Medulla oblongata (tissue), 1 donor: Measurements from ENCODE around the gene PEX16.
"Not testable (repeated sequence)": the region's sequence is repeated elsewhere in the genome, so short reads cannot be mapped to it uniquely, and the experiment has no call there.

ENCODE experiments used
- DNase-seq: peaks from one replicate; pipeline ENCODE4 v3.0.0-alpha.2; 2015; ENCODE audit errors: extremely low spot score

PEX16 gene

DNA sequence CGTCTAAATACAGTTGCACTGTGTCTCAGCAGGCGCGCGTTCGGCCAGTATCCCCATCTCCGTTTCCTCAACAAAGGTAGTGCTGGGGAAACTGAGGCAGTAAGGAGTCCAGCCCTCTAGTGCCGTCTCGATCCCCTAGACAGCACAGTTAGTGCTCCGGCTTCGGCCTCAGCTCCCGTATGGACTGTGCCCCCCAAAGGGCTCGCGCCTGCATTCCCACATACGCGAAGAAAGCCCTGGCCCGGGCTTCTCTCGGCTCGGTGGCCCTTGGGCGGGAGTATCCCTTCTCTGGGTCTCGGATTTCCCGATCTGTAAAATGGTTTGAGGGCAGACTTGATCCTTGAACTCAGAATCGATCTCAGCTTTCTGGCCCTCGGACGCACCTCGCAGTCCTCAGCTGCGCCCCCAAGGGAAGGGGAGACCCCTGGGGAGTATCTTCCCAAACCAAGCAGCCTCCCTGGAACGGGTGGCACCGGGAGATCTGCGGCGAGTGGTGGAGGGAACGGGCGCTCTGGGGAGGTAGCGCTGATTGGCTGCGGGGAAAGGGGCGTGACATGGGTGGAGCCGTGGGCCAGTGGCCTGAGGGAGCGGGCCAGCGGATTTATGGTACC, 759 bp upstream of the PEX16 start:
- peak; percentile 84 for DNase-seq

DNA sequence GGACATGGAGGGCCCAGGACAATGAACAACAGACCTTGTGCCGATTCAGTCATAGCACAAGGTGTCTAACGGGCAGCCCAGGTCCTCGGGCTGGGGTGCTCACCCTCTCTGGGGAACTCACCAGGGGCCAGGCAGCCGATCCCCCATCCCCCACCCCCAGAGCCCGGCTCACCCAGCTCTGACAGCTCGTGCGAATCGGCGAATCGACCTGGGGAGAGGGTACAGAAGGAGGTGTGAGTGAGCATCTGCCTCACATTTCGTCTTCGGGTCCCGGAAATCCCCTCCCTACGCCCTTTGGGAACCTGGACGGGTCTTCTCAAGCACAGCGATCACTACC, 423 bp downstream of the PEX16 start:
- DNase-seq, result no peak

DNA sequence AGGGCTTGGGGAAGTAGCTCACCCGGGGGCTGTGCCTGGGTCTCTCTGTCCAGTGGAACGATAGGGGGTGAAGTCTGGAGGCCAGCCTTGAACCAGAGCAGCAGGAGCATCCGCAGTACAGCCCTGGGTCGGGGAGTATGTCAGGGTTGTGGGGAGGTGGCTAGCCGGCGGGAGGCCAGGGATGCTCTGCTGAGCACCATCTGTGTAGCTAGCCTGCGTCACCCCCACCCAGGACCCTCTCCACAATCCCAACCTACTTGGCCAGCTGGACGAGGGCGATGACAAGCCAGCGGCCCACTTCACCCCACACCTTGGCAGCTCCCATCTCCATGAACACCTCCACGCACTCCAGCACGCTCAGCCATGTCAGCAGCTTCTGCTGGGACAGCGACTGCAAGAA, 2.2 kb downstream of the PEX16 start:
- no peak for DNase-seq

DNA sequence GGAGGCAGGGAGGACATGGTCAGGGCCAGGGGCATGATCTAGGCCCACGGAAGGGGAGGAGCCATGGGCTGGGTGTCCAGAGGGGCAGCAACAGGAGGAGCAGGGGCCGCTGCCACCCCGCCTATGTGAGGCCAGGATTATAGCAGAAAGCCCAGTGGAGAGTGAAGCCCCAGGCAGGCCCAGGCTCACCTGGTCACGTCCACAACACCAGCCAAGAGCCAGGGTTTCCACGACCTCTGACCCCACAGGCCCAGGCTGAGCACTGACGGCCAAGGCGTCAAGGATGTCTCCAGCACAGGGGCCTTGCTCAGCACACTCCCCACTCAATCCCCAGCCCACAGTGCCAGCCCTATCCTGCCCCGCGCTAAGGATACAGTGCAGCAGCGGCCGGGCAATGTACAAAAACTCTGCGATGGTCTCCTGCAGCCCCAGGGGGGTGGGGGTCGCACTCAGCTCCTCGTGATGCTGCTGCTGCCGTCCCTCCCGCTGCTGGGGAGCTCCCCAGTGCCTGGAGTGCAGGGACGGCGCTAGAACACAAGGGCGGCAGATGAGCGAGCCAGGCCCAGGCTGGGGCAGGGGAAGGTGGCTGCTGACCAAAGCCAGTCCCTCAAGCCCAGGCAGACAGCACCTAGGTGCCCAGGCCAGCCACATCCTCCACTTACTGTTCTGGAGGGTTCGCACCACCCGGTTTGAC, 3.6 kb downstream of the PEX16 start:
- DNase-seq, result no peak

DNA sequence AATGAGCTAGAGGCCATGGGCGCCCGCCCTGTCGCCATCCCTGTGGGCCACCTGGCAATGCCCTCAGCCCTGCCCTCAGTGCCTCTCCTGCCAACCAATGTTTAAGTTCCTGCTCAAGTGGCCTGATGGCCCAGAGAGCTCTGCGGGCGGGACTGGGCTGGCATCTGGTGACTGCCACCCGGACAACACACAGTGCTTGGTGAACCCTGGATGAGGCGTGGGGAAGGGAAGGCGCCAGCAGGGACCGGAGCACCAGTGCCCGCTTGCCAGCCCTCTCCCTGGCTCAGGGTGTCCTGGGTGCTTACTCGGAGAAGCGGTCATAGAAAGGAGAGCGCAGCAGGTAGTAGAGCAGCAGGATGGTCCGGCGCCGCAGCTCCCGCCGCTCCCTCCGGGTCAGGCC, 4.2 kb downstream of the PEX16 start:
- no peak for DNase-seq

DNA sequence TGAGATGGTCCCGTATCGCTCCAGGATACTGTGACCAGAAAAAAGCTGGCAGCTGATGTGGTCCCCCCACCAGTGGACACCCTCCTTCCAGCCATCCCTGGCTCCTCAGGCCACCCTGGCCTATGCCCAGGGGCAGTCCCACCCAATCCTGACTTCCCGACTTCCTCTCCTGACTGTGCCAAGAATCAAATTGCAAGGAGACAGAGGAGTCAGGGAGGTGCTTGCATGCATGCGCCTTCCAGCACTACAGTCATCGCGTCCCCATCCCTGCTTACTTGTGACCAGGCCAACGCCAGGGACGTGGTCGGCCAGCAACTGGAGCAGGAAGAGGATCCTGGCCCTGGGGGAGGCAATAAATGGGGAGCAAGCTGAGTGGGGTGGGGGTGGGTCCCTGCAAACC, 7.1 kb downstream of the PEX16 start:
- no peak for DNase-seq

DNA sequence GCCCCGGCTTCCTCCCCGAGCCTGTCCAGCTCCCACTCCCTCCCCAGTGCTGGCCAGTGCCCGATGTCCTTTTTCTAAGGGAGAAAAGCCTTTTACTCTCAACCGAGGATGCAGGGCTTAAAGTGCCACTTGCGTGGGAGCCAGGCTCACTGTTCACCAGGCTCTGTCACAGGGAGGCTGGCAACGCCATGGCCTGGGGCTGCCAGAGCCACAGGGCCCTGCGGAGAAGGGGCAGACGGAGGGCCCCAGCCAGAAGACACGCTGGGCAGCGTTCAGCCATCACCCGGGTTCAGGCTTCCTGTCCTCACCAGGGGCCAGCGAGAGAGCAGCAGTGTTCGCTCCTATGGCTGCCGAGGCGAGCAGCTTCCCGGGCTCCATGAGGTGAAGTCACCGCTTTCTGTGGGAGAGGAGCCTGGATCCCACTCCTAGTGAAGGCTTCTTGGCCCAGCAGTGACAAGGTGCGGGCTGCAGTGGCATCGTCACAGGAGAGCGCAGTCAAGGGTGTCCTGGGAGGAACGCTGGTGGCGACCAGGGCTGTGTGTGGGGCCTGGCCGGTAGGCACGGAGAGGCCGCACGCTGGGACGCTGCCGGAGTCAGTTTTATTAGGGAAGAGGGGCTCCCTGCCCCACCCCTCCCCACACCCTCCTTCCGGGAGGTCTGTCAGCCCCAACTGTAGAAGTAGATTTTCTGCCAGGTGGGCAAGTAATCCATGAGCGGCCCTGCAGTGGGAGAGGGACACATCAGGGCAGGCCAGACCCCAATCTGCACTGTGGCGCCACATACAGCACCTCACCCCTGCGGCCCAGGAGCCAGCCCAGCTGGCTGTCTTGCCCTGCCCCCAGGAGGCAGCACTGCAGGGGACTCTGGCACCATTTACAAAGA, 7.8 kb downstream of the PEX16 start:
- peak; percentile 36 for DNase-seq

DNA sequence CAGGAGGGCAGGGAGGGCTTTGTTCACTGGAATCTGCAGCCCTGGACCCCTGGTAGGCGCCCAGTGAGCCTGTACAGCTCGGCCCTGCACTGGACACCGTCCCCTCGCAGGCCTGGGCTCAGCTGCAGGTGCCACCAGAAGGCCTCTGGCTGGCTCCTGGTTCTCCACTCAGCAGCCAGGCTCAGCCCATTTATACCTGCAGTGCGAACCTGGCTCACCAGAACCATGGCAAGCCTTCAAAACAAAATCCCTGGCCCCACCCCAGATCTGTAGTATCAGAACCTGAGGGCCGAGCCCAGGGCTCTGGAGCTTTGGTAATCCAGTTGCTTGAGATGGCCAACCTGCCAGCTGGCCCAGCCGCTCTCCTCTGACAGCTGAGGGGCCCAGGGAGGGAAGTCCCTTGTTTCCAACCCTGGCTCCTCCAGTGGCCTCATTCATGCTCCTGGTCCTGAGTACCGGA, 9.7 kb downstream of the PEX16 start:
- DNase-seq, result no peak

DNA sequence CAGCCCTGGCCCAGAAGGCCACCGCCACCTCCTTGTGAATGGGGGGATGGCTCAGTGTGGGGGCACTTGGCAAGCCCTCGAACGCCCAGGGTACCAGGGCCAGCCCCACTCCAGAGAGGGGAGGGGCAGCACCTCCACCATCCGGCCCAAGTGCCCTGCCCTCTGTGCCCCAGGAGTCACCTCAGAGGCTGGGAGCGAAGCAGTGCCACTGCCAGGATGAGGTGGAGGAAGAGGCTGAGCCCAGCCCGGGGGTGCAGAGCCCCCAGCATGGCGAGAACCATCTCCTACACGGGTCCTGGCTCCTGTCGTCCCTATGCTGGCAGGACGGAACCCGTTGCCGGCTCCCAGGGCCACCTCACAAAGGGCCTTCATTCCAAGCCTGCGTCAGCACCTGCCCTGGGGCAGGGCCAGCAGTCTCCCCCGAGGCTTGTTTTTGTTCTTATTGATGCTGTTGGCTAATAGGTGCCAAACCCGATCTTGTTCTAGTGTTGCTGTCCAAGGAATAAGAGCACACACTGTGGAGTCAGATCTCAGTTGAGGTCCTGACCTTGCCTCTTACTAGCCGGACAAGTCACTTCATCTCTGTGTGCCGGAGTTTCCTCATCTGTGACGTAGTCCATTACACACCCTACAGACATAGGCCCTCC, 10.6 kb downstream of the PEX16 start, which contains the start of gene FREY1:
Gene FREY1, minus strand, starts transcription at position 307 of the 647 bp plus-strand sequence. Its CDS starts 26 bp downstream, at position 281.
- no peak for DNase-seq

DNA sequence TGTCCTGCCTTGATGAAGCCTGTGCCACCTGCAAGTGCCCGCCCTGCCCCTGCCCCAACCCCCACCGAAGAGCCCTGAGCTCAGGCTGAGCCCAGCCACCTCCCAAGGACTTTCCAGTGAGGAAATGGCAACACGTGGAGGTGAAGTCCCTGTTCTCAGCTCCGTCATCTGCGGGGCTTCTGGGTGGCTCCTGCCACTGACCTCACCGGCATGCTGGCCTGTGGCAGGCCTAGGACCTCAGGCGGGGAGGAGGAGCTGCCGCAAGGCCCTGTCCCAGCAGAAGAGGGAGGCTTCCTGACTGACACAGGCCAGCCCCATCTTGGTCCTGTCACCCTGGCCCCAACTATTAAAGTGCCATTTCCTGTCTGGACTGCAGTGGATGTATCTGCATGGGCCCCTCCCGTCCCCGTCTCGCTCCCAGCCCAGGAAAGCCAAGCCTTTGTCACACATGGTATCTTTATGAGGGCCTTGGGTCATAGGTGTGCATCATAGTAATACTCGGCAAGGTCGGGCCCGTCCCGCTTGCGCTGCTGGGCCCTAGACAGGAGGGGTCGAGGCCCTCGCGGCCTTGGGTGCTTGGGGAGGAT, 11.5 kb downstream of the PEX16 start:
- no peak for DNase-seq

DNA sequence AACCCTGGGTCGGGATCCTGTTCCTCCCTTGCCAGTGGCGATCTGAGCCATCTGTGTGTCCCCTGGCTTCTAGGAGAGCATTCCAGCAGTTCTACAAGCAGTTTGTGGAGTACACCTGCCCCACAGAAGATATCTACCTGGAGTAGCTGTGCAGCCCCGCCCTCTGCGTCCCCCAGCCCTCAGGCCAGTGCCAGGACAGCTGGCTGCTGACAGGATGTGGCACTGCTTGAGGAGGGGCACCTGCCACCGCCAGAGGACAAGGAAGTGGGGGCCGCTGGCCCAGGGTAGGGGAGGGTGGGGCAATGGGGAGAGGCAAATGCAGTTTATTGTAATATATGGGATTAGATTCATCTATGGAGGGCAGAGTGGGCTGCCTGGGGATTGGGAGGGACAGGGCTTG, 12.1 kb downstream of the PEX16 start:
- not testable (repeated sequence) for DNase-seq

DNA sequence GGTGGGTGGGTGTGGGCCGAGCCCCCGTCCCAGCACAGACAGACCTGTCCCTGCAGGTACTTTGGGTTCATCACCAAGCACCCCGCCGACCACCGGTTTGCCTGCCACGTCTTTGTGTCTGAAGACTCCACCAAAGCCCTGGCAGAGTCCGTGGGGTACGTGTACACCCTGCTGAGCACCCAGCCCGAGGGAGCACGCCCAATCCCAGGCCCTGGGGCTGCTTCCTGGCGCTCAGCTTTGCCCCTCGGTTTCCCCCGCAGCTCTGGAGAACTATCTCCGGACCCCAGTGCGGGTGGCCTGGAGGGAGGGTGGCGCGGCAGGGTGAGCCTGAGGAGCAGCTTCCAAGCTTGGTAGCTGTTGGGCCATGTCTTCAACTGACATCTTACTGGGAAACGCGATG, 12.6 kb downstream of the PEX16 start:
- DNase-seq, result no peak

DNA sequence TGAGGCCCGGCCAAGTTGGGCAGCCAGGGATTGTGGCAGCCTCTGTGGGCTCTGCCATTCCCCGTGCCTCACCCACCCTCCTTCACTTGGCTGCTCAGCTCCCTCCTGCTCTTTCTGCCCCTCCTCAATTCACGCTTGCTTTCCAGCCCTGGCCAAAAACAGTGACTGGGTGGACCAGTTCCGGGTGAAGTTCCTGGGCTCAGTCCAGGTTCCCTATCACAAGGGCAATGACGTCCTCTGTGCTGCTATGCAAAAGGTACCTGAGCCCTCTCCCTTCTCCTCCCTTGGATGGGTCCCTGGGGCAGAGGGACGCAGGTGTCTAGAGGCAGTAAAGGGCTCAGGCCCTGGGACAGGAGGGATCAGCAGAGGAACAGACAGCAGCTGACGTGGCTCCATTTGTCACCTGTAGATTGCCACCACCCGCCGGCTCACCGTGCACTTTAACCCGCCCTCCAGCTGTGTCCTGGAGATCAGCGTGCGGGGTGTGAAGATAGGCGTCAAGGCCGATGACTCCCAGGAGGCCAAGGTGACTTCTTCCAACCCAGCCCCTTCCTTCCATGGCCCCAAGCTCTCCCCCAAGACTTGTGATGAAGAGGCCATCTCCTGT, 13.3 kb downstream of the PEX16 start:
- no peak for DNase-seq

DNA sequence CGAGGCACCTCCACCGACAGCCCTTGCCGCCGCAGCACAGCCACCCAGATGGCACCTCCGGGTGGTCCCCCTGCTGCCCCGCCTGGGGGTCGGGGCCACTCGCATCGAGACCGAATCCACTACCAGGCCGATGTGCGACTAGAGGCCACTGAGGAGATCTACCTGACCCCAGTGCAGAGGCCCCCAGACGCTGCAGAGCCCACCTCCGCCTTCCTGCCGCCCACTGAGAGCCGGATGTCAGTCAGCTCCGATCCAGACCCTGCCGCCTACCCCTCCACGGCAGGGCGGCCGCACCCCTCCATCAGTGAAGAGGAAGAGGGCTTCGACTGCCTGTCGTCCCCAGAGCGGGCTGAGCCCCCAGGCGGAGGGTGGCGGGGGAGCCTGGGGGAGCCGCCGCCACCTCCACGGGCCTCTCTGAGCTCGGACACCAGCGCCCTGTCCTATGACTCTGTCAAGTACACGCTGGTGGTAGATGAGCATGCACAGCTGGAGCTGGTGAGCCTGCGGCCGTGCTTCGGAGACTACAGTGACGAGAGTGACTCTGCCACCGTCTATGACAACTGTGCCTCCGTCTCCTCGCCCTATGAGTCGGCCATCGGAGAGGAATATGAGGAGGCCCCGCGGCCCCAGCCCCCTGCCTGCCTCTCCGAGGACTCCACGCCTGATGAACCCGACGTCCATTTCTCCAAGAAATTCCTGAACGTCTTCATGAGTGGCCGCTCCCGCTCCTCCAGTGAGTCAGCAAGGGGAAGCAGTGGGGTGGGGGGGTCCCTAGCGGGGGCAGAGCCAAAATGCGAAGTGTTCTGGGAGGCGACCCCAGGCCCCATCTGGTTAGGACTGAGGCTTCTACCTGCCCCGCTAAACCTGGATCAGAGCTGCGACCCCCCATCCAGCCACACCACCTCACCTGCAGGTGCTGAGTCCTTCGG, 15.0 kb downstream of the PEX16 start:
- no peak for DNase-seq

DNA sequence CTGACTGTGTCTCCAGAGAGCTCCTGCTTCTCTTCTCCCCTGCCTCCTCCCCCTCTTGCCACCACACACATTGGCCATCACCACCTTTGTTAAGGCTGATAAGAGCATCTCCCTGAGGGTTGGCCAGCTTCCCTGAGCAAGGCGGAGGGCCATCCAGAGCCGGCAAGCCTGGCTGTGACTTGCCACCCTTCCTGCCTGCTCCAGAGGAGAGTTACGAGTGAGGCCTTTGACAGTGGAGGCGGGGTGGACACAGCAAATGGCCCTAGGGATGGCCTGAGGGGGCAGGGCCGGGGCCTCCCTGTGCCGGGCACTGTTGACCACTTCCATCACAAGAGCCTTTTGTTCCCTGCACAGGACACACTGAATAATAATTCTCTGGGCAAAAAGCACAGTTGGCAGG, 16.1 kb downstream of the PEX16 start:
- DNase-seq, result peak; percentile 93

DNA sequence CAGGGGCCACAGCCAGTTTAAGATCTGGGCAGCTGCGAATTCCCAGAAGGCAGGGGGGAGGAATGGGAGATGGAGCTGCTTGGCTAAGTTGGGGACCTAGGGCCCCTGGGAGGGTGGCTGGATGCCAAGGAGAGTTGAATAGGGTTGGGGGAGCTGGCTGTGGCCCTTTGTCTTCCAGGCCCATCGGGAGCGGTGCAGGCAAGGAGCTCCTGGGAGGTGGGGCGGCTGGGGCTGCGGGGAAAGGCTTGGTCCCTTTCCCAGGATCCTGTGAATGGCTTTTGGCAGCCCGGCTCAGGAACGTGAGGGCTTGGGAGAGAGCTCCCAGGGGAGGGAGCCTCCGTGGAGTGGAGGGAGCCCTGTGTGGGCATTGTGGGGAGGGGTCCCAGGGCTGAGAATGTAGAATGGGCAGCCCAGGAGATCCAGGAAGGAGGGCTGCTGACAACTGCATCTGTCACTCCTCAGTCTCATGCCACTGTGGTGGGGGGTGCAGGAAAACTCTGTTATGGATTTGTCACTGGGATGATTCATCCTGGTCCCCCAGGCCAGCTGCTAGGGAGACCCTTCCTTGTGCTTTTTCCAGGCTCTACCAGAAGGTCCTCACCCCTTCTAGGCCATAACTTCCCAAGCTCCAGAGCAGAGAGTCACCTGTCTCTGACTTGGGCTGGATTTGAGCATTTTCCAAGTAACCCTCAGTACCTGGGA, 16.6 kb downstream of the PEX16 start:
- peak; percentile 80 for DNase-seq

DNA sequence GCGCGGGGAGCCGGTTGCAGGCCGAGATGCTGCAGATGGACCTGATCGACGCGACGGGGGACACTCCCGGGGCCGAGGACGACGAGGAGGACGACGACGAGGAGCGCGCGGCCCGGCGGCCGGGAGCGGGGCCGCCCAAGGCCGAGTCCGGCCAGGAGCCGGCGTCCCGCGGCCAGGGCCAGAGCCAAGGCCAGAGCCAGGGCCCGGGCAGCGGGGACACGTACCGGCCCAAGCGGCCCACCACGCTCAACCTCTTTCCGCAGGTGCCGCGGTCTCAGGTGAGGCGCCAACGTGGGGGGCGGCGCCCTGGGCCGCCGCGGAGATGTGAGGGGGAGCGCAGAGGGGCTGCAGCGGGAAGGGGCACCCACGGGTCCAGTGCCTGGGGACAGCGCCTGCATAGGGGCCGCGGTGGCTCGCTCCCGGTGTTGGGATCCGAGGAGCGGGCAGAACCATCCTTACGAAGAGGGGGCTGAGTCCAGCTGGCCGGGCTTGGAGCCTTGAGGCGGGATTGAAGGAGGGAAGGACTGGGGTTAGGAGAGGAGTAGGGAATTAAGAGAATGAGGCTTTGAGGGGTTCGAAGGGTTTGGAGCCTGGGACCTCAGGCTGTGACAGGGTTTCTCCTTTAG, 17.4 kb downstream of the PEX16 start:
- DNase-seq, result not testable (repeated sequence)

DNA sequence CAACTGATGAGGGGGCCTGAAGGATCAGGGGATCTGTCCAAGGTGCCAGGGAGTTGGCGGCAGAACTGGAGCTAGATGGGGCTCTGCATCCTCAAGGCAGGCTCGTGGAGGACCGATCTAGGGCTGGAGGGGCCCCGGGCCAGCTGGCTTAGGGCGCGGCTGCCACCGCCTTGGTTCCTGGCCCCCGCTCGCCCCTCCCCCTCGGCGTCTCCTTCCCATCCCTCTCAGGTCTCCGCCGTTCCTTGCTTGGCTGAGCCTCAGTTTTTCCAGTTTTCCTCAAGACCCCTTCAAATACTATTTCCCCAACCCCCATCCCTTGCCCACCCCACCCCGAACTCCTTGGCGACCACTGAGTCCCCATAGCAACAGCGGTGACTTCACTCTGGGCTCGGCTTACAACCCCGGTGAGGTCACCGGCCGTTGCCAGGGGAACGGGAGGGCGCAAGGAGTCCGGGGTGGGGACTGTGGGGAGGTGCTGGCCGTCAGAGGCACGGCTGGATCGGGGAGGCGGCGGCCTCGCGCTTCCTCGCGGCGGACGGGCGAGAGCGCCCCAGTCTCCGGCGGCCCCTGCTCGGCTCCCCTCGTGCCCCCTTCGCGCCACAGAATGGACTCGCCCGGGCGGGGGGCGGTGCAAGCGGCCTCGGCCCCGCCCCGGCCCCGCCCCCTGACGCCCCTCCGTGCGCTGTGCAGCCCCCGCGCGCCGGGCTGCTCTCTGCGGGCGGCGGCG, 18.1 kb downstream of the PEX16 start:
- DNase-seq, result peak; percentile 93

DNA sequence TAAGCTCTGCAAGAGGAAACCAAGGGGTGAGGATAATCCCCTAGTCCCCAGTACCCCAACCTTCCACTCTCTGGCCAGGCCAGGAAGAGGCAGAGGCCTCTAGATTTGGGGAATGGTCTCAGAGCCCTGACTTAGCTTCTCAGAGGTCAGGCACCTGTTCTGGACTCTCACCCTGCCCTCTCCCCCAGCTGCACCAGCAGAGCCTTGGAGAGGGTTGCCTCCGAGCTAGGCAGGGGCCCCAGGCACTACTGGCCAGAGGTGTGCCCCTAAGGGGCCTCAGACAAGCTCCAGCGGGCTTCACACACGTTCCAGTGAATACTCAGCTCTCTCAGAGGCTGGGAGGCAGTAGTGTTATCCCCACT, 18.6 kb downstream of the PEX16 start:
- no peak for DNase-seq
